HS-5 (cell line): ENCODE data around the gene ST6GALNAC4.

ENCODE experiments used
- DNase-seq: peaks from one replicate; pipeline ENCODE4 v3.0.0-alpha.2; 2012; ENCODE audit warnings: low read depth

The ST6GALNAC4 gene

DNA sequence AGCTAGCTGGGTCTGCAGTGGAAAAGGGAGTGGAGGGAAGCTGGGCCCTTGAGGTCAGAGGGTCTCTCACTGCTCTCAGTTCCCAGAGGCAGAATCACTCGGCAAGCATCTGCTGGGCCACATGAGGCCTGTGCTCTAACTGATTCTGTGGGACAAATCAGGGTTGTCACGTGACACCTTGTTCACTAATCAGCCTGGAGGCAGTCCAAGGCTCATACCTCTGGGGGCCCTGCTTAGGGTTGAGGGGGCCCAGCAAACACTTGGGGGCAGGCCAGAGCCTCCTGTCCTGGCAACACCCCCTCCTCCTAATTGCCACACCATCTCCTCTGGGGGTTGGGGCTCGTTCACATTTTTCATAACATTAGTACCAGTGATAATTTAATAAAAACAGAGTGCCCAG, 29.9 kb upstream of the ST6GALNAC4 start:
- DNase-seq, result no peak

DNA sequence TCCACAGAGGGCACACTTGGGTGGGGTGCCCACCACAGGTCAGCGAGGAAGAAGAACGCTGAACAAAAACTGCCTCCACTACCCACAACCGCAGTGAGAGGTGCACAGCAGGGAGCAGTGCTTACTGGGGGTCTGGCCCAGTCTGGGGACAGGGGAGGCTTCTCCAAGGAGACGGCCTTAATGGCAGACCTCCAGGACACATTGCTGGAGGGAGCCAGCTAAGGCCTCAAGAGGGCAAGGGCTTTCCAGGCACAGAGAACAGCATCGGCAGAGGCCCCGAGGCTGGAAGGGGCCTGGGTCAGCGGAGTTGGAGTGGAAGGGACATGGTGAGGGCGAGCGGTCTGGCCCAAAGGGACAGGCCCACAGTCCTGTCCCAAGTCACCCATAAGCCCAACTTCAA, 29.1 kb upstream of the ST6GALNAC4 start:
- DNase-seq, result no peak

DNA sequence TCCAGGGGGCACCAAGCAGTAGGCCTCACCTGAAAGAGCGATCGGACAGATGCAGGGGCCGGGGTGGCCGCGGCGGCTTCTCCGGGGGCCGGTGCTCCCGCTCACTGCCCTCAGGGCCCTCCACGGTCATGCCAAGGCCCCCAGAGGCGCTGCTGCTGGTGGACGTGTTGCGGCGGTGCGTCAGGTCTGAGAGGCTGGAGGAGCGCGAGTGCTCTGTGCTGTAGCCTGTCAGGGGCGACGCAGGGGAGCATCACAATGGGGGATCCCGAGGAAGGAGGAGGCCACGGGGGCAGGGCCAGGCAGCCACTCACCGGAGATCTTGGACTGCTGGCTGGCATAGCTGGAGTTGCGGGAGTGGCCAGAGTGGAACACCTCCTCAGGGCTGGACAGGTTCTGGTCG, 28.5 kb upstream of the ST6GALNAC4 start:
- no peak for DNase-seq

DNA sequence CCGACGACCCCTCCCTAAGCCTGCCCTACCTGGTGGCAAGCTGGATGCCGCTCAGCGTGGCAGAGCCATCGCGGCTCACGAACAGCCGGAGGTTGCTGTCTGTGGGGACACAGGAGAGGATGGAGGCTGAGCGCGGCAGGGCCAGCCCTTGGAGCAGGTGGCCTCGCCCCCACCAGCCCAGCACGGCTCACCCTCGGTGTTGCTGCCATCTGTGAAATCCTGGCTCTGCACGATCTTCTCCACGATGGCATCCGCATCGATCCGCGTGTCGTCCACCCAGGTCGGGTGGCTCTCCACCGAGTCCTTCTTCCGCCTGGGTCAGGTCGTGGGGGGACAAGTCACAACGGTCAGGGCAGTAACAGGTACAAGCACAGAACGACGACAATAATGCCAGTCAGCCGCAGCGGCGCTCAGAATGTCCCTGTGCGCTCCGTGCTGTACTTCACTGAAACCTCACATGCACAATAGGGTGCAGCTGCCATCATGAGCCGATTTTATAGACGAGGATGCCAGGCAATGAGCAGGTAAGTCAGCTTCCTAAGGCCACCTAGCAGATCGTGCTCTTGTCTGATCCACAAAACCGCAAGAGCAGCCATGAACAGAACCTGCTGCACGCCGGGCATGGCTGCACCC, 27.9 kb upstream of the ST6GALNAC4 start:
- no peak for DNase-seq

GRCh38 chr9:127943731-127944144, 26.9 kb upstream of the ST6GALNAC4 start:
- no peak for DNase-seq

GRCh38 chr9:127943011-127943662, 26.3 kb upstream of the ST6GALNAC4 start:
- DNase-seq, result no peak

DNA sequence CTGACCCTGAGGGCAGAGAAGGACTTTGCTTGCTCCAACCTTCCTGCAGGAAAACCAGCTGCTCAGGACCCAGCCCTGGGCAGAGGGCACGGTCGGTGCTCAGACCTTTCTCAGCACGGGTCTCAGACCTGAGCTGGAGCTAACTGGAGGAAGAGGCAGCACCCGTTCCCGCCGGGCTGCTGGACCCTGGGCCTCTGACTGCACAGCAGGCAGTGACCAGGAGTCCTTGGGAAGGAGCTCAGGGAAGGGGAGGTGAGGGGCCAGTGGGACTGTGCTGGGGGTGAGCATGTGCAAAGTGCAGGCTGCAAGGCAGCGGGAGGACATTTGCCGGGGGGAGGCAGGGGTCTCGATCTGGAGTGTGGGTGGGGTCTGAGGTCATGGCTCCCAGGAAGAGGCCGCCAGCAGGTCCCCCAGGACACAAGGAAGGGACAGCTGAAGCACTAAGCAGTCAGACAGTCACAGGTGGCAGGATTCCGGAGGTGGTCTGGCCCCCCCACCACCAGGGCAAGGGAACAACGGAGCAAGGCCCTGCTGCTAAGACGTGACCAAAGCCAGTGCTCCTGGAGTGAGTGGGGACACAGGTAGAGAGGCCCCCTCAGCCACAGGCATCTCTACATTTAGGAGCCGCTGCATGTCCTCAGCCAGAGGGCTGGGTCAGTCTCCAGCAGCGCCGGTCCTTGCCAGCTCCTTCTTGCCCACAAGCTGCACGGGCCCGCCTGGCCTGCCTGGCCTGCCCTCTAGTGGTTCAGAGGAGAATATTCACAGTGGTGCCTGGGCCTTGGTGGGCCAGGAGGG, 25.6 kb upstream of the ST6GALNAC4 start:
- DNase-seq, result no peak

GRCh38 chr9:127941961-127942215, 25.0 kb upstream of the ST6GALNAC4 start:
- no peak for DNase-seq

GRCh38 chr9:127941062-127941960, 24.5 kb upstream of the ST6GALNAC4 start:
- no peak for DNase-seq

DNA sequence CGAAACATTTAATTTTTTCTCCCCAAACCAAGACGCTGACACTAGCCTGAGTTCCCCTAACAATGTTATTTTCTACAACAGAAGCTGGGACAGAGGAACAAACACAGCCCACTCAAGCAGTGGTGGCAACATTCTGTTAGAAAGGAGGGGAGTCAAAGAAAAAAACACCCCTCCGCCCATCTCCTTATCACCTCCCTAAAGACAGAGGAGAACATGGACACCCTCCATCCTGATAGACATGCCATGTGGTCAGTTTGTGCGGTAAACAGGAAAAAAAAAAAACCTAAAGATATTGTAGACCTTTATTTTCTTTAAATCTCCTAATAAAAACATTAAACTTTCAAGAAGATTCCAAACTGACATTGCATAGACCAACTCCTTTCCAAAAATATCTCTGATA, 23.8 kb upstream of the ST6GALNAC4 start:
- DNase-seq, result no peak

- DNase-seq, result no peak
These were observed 21.5 kb upstream of the ST6GALNAC4 start for GRCh38 chr9:127938298-127938690.

- peak; percentile 48 for DNase-seq
These were observed 20.8 kb upstream of the ST6GALNAC4 start, which contains the start of gene DPM2 for GRCh38 chr9:127937388-127938297. DPM2 (minus strand) TSS chr9:127937854; CDS start chr9:127937820, 34 bp downstream.

- DNase-seq, result no peak
These were observed 20.2 kb upstream of the ST6GALNAC4 start for GRCh38 chr9:127937056-127937387.

DNA sequence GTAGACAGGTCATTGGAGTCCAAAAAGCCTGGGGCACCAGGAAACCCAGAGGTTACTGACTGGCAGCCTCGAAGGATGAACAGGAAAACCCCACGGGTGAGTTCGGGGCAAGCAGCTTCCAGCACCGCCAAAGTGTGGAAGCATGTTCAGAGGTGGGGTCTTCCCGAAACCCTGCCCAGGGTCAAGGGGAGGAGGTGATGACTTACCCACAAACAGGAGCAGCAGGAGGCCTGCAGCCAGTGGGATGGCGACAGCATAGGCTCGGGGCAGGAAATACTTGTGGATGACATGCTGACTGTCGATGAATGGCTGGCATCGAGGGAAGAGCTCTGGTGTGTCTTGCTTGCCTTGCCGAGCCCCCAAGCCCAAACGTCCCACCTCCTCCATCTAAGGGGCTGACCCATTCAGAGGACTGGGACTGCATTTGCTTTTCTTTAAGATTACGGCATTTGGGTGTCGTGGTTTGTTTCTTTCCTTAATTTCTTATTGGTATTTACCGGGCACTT, 19.6 kb upstream of the ST6GALNAC4 start:
- DNase-seq, result no peak

- no peak for DNase-seq
These were observed 19.0 kb upstream of the ST6GALNAC4 start for GRCh38 chr9:127935765-127936221.

DNA sequence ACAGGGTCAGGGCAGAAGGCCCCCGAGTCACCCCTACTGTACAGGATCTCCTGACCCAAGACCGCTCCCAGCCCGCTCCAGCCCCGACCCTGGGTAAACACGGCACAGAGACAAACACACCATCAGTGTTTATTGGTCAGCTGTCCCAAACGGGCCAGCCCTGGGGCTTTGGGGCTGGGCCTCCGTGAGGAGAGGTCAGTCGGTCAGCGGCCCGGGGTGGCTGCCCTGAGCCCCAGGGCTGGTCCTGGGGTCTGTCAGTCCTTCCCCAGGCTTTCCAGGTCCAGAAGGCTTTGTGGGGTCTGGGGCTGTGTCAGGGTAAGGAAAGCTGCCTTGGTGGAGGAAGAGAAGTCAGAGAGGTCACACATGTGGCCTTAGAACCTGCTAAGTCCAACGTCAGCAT, 18.1 kb upstream of the ST6GALNAC4 start:
- DNase-seq, result no peak

GRCh38 chr9:127934248-127934647, 17.4 kb upstream of the ST6GALNAC4 start:
- no peak for DNase-seq

DNA sequence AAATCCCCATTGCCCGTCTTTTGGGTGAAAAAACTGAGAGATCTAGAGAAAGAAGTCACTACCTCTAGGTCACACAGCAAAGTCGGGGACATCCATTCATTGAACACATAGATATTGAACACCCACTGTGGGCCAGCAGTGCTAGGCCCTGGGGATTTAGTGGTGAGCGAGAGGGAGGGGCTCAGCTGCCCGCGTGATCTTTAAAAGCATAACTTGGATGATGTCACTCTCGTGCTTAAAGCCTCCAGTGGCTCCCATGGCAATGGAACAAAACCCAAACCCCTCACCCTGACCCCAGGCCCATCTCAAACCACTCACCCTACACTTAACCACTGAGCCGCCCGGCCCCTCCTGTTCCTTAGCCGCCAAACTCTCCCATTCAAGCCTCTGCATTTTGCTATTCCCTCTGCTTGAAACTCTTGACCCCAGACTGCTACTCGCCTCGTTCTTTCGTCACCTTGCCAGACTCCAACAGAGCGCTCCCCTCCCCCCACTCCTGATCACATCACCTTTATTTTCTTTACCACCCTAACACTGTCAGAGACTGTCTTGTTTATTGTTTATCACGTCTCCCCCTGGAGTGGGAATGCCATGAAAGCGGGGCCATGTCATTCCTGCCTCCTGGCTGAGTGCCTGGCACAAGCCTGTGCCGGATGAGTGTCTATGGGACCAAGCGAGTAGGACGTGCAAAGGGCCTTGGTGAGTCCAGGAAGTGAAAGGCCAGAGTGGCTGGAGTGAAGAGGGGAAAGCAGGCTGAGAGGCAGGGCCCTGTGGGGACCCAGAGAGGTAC, 14.4 kb upstream of the ST6GALNAC4 start:
- peak; percentile 33 for DNase-seq

DNA sequence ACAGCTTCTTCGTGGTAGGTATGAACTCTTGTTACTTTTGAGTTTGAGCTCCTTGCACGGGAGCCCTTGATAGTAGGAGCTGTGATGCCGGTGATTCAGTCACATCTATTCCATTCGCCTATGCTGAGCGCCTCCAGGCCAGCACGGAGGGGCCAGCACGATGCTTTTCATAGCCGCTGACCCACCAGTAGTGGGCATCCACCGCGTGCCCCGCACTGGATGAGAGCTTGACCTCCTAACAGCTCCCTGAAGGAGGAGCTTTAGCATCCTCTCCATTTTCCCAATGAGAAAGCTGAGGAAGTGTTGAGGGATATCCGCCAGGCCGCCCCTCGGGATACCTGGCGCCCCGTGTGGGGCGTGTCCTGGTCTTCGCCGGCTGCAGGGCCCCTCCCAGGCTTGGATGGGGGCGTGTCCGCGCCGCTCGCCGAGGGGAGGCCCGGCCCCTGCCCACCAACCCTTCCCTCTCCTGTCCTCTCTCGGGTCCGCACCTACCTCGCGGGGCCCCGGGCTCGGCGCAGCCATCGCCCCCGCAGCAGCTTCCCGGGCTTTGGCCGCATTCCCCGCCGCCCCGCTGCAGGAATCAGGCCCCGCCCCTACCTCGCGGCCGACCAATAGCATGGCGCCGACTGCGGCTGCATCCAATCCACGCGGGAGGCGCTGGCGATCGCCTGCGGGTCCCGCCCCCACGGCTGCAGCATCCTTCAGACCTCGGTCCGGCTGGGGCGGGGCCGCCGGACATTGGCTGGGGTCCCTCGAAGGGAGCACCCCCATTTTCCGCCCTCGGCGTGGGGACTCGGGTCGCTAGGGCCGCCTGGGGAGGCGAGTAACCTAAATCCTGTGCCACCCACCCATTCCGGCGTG, 13.6 kb upstream of the ST6GALNAC4 start, which contains the start of gene PIP5KL1:
Gene PIP5KL1 (minus strand): TSS at position 547 of the 861 bp plus-strand sequence. CDS start 25 bp downstream, at position 522.
- DNase-seq, result peak; percentile 51
